HG02642 (cell line): Measurements from ENCODE around the gene PTPRU.

Experiments
- ATAC-seq: cut with Tn5 transposase; IDR thresholded peaks from one replicate; pipeline ENCODE4 v1.9.1; 2021; ENCODE audit warnings: mild to moderate bottlenecking; ENCODE audit not compliant: unreplicated experiment, poor library complexity

Gene PTPRU

GRCh38 chr1:29326123-29326522 lies 89.8 kb downstream of the PTPRU start:
- no peak for ATAC-seq

GRCh38 chr1:29327223-29327935 lies 91.1 kb downstream of the PTPRU start:
- no peak for ATAC-seq

GRCh38 chr1:29329022-29329775 lies 92.9 kb downstream of the PTPRU start:
- no peak for ATAC-seq

- no peak for ATAC-seq
Observed at GRCh38 chr1:29330089-29330488, 93.8 kb downstream of the PTPRU start.

GRCh38 chr1:29330856-29331255 lies 94.5 kb downstream of the PTPRU start:
- no peak for ATAC-seq

GRCh38 chr1:29331309-29331708 lies 95.0 kb downstream of the PTPRU start:
- no peak for ATAC-seq

- no peak for ATAC-seq
Observed at GRCh38 chr1:29331729-29332128, 95.4 kb downstream of the PTPRU start.

- no peak for ATAC-seq
Observed at GRCh38 chr1:29332204-29332603, 95.9 kb downstream of the PTPRU start.

- no peak for ATAC-seq
Observed at GRCh38 chr1:29333008-29333407, 96.7 kb downstream of the PTPRU start.

- ATAC-seq, result no peak
Observed at GRCh38 chr1:29335573-29335972, 99.3 kb downstream of the PTPRU start.

GRCh38 chr1:29338908-29339575 lies 102.7 kb downstream of the PTPRU start:
- ATAC-seq, result no peak

GRCh38 chr1:29341936-29342335 lies 105.6 kb downstream of the PTPRU start:
- ATAC-seq, result no peak

- no peak for ATAC-seq
Observed at GRCh38 chr1:29342351-29342750, 106.0 kb downstream of the PTPRU start.

- no peak for ATAC-seq
Observed at GRCh38 chr1:29342983-29343382, 106.7 kb downstream of the PTPRU start.

GRCh38 chr1:29343476-29343875 lies 107.2 kb downstream of the PTPRU start:
- no peak for ATAC-seq

GRCh38 chr1:29343908-29344307 lies 107.6 kb downstream of the PTPRU start:
- no peak for ATAC-seq

- no peak for ATAC-seq
Observed at GRCh38 chr1:29344336-29344735, 108.0 kb downstream of the PTPRU start.

- ATAC-seq, result no peak
Observed at GRCh38 chr1:29346576-29346975, 110.3 kb downstream of the PTPRU start.

GRCh38 chr1:29349871-29350491 lies 113.7 kb downstream of the PTPRU start:
- ATAC-seq, result no peak

GRCh38 chr1:29352719-29353420 lies 116.5 kb downstream of the PTPRU start:
- ATAC-seq, result no peak
